ENCODE results near the gene C16orf96. TPM values are rescaled to one million over a fixed set of nuclear protein-coding genes. Genes with fewer than 3 reads are reported as not detected.

The C16orf96 gene
- total RNA-seq, 2 donors from 2014 or later, result 0.08 TPM; not detected in 1

GRCh38 chr16:4618645-4619418 lies 62.7 kb downstream of the C16orf96 start:
- DNase-seq, result no peak
- no peak for TF ChIP-seq CTCF (IDR thresholded peaks at IDR 0.05)
- Histone ChIP-seq H3K4me1 (peaks cover 10% of the 10 kb centered on the region), H3K36me3 (no peaks in the 10 kb centered on the region), H3K9ac (ENCODE audit: low read depth in 2 of 2, low read length in 2 of 2) (peak overlapping the region in 1 of 2 donors; percentile 6), H3K4me3 (no peak overlapping the region), H3K9me3 (no peaks in the 10 kb centered on the region), H3K27ac (no peak overlapping the region), H3K27me3 (no peaks in the 10 kb centered on the region)
- intact Hi-C loops (cut with DNase I), result no loop called here

GRCh38 chr16:4623593-4623992 lies 67.5 kb downstream of the C16orf96 start:
- Histone ChIP-seq H3K9ac (ENCODE audit: low read depth in 2 of 2, low read length in 2 of 2) (no peak overlapping the region), H3K36me3 (no peaks in the 10 kb centered on the region), H3K4me3 (no peak overlapping the region), H3K4me1 (peaks cover 12% of the 10 kb centered on the region), H3K27ac (no peak overlapping the region), H3K9me3 (no peaks in the 10 kb centered on the region), H3K27me3 (no peaks in the 10 kb centered on the region)
- TF ChIP-seq CTCF (IDR thresholded peaks at IDR 0.05), result no peak
- no peak for DNase-seq
- intact Hi-C loops (cut with DNase I), result no loop called here

- Histone ChIP-seq H3K27me3 (no peaks in the 10 kb centered on the region), H3K9me3 (no peaks in the 10 kb centered on the region), H3K4me1 (peaks cover 10% of the 10 kb centered on the region), H3K27ac (peak within 1 kb of the TSS; percentile 94), H3K4me3 (peak within 1 kb of the TSS; percentile 98), H3K9ac (ENCODE audit: low read depth in 2 of 2, low read length in 2 of 2) (peak within 1 kb of the TSS; percentile 83 to 99), H3K36me3 (no peaks in the 10 kb centered on the region)
- intact Hi-C loops (cut with DNase I), result no loop called here
- TF ChIP-seq CTCF (IDR thresholded peaks at IDR 0.05), result peak; percentile 86
- DNase-seq, result peak; percentile 95
These were observed 68.1 kb downstream of the C16orf96 start, which contains the start of gene MGRN1 for GRCh38 chr16:4624015-4624826. MGRN1 (plus strand) TSS chr16:4624826; CDS start chr16:4624961, 135 bp downstream.

- H3K36me3 ChIP-seq, result no peaks in the 10 kb centered on the region
- H3K4me3 ChIP-seq, result peak overlapping the region; percentile 98
- intact Hi-C loops (cut with DNase I), result no loop called here
- H3K9me3 ChIP-seq, result no peaks in the 10 kb centered on the region
- H3K4me1 ChIP-seq, result peaks cover 10% of the 10 kb centered on the region
- H3K27ac ChIP-seq, result peak overlapping the region; percentile 94
- H3K9ac ChIP-seq (ENCODE audit: low read depth in 2 of 2, low read length in 2 of 2), result peak overlapping the region; percentile 83 to 99
- no peaks in the 10 kb centered on the region for H3K27me3 ChIP-seq
- peak; percentile 71 for DNase-seq
- no peak for TF ChIP-seq CTCF (IDR thresholded peaks at IDR 0.05)
These were observed 68.9 kb downstream of the C16orf96 start for GRCh38 chr16:4624827-4625559.

GRCh38 chr16:4625560-4626159 lies 69.5 kb downstream of the C16orf96 start:
- Histone ChIP-seq H3K27me3 (no peaks in the 10 kb centered on the region), H3K27ac (peak overlapping the region; percentile 94), H3K4me3 (peak overlapping the region; percentile 98), H3K4me1 (peaks cover 10% of the 10 kb centered on the region), H3K9ac (ENCODE audit: low read depth in 2 of 2, low read length in 2 of 2) (peak overlapping the region; percentile 83 to 99), H3K9me3 (no peaks in the 10 kb centered on the region), H3K36me3 (no peaks in the 10 kb centered on the region)
- no peak for DNase-seq
- intact Hi-C loops (cut with DNase I), result no loop called here
- TF ChIP-seq CTCF (IDR thresholded peaks at IDR 0.05), result no peak

All from colonic mucosa (tissue), 4 donors.